Measurements from ENCODE around the gene LPP.

Gene LPP

DNA sequence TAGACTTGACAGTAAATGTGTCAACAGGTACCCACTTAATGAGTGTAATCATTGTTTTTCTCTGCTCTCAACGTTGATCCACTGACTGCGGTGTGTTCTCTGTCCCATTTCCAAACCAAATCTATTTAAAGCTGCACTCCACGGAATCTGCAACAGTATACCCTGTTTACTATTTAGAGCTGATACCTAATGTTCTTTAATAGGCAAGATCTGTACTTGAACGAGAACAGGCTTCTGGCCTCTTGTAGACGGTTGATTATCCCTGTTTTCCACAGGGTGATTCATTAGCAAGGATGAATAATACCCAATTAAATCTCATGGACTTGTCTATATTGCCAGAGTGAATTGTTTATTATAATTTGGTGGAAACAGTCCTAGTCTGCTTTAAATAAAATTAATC, 189.9 kb downstream of the LPP start:
- DNase-seq, result no peak

- no peak for DNase-seq
Observed at GRCh38 chr3:188345223-188345622, 191.3 kb downstream of the LPP start.

DNA sequence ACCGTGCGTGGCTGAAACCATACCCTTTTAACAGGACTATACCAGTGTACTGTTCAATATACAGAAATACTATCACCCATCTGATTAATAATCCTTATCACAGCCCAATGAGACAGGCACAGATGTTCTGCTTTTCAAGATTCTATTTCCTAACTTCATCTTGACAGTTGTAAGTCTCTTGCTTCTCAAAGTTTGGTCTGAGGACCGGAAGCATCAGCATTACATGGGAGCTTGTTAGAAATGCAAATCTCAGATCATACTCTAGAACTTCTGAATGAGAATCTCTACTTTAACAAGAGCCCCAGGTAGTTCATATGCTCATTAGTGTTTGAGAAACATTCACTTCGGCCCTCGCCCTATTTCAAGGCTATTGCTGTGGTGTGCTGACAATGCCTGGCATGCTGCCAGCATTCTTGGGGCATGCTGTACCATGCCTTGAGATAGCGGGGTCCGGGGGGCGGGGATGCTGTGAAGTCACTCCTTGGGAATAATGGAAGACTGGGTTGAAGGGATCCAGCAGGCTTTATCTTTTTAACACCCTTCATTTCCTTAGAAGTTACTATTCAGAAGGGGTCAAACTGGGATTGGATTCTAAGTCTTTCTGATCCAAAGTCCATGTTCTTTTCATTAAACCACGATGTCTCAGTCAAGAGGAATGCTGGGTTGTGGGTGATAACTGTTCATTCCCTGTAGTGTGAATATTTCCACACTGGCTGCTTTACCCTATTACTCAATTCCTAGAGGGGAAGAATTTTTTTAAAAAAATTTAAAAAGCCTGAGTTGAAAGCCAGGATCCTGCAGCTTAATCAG, 194.7 kb downstream of the LPP start:
- DNase-seq, result peak; percentile 6

GRCh38 chr3:188349351-188349901, 195.5 kb downstream of the LPP start:
- no peak for DNase-seq

GRCh38 chr3:188349933-188350332, 196.0 kb downstream of the LPP start:
- DNase-seq, result no peak

DNA sequence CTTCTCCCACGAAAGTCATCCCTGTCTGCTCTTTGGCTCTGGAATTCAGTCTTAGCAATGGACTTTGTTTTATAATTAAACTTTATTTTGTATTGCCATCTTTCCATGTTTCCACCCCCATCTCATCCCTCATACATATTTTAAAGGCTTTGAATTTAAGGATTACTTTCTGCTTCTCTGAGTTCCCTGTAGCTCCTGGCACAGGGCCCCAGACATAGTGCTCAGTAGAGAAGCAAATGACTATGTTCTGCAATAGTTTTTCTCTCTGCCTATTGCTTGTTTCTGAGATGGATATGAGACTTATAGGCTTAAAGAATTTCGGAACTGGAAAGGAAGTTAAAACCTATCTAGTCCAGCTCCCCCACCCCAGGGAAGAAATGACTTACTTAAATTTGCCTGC, 197.0 kb downstream of the LPP start:
- DNase-seq, result no peak

DNA sequence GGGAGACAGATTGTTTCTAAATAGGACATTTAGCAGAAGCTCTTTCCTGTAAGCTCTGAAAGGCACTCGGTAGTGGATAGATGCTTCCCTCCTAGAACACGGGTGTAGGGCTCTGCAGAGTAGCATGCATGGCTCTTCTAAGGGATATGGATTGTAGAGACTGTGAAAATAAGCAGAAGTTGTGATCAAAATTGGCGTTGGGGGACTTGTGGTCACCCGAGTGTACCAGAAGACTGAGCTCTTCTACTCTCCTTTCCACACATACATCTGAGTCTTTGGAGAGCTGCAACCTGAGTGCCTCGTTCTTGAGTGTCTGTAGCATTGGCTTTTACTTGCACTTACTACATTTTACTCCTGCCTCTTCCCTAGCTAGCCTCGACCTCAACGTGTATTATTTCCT, 197.7 kb downstream of the LPP start:
- no peak for DNase-seq

DNA sequence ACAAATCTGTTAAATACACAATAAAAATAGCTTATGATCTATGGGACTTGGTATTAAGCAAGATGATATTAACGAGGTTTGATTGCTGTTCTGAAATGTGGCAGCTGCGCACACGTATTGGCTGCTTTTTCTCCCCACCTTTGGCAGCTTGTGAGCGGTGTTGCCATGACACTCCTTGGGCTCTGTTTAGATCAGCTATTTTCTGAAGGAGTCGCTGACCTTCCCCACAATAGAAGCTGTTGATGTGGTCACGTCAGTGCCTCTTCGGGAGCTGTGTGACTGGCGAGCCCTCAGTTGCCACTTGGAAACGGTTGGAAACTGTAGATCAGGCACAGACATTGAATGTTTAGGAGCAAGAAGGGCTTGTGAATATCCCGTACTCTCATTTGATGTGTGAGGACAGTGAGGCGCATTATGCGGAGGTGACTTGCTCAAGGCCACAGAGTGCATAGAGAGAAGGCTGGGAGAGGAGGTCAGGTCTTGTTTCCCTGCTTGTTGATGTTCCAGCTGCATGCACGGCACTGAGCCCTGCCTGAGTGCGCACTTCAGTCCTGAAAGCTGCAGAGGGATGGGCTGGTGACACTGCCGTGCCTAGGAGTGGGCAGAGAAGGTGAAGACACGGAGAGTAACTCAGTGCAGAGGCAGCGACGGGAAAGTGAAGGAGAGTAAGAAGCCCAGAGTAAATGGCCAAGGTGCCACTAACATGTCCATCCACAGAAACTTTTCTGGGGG, 198.4 kb downstream of the LPP start:
- DNase-seq, result no peak

DNA sequence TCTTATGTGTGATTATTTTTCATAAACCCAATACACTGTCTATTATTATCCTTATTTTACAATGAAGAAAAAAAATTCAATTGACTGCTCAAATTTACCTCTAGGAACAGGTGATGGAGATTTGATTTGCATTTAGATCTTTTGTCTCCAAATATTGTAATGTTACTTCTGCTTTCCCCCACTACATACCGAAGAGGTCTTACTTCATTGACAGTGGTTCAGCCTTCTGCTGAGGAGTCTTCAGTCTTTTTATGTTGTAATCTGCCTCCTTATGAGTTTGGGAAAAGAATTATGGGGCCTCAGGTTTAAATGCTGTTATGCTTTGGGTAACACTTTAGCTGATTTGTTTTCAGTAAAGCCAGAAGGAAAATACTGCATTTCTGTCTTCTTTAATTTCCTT, 199.5 kb downstream of the LPP start:
- no peak for DNase-seq

DNA sequence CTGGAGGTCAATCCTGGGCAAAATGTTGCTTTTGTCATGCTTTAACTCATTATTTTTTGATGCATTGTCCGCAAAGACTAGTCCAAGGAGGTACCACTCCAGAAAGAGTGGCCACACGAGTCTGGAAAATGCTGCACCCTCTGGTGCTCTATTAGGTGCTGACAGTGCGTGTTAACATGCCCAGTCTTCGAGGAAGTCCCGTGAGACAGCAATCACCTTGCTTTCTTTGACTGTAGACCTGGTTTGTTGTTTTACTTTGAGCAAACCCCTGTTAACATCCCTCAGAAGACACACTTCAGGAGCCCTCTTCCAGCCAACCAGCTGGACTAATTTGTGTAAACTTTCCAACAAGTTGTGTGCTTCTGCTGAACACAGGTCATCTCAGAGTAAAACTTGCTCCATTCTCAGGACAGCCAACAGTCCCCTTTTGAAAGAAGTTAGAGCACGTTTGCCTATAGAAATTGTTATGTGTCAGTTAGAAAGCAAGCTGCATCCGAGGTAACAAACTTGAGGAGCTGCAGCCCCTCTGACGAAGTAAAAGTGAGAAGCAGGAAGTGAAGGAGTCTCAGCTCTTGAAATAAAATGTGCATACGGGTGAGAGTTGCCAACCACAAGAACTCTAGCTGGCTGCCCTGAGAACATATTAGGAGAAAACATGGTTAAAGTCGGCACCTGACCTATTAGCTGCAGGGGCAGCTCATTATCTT, 205.0 kb downstream of the LPP start:
- peak; percentile 26 for DNase-seq

GRCh38 chr3:188360364-188360881, 206.5 kb downstream of the LPP start:
- DNase-seq, result no peak

DNA sequence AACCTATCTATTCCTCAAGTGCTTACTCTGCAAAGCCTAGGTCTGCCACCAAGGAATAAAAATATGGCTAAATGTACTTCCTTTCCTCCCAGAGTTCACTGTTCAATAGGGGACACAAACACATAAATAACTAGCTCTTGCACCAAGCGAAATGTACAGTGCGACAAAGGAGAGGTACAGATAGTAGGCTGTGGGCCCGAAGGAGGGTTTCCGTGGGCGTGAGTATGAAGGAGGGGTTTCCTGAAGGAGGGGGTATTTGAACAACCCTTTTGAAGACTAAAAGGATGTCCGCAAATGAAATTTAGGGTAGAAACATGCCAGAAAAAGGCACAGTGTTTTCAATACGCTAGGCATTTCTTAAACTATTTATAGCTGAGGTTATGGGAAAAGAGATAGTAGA, 207.9 kb downstream of the LPP start:
- DNase-seq, result no peak

GRCh38 chr3:188362405-188362831, 208.5 kb downstream of the LPP start:
- no peak for DNase-seq

DNA sequence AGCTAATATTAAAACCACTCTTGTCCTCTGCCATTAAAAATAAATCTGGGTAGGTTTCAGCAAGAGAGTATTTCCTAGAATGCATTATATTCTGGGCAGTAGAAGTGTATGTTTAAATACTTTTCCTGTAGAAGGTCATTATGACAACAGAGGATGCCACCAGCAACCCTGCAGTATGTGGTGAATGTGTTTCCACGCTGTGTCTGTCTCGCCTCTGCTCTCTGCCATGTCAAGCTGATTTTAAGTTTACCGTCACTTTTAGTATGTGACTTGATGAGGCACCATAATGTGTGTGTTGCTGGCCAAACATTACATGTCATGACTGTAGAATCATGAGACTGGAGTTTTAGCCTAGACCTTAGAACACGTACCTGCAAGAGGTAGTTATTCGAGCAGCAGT, 211.2 kb downstream of the LPP start:
- no peak for DNase-seq

- DNase-seq, result no peak
Observed at GRCh38 chr3:188365988-188366698, 212.2 kb downstream of the LPP start.

DNA sequence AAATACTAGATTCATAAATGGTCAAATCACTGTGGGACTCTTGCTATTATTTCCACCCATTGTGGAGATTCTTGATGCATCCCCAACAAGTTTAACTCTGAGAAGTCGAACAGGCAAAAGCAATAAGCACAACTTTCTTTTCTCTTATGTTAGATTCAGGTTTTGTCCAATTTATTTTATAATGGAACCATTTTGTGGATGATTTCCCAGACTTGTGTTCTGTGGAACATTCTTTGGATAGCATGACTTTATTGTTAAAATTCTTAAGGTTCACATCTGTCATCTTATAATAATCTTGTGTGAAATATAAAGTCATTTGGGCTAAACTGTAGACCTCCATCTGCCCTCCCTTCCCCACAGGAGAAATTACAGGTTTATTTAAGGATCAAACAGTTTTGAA, 213.7 kb downstream of the LPP start:
- no peak for DNase-seq

DNA sequence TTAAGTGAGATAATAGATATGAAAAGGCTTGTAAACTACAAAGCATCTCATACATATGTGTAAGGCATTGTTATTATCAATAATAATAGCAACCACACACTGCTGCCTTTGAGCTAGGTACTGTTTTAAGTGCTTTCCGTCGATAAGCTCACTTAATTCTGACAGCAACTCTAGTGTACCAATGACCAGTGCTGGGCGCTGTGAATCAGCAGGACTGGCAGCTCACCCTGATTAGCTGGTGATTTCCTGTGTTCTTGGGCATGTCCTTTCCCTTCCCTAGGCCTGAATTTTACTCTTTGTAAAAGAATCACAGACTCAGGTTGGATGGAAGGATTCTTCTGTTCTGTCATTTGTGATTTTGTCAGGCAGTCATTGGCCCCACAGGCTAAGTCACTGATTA, 215.6 kb downstream of the LPP start:
- DNase-seq, result no peak

GRCh38 chr3:188370081-188370830, 216.3 kb downstream of the LPP start:
- DNase-seq, result no peak

GRCh38 chr3:188378786-188379185, 224.8 kb downstream of the LPP start:
- no peak for DNase-seq

GRCh38 chr3:188380252-188380651, 226.3 kb downstream of the LPP start:
- DNase-seq, result no peak

- no peak for DNase-seq
Observed at GRCh38 chr3:188380722-188381121, 226.8 kb downstream of the LPP start.

GRCh38 chr3:188383748-188384147, 229.8 kb downstream of the LPP start:
- no peak for DNase-seq

Measured in DMS79 treated with DMSO at 0.1 percent for 48 hours (cell line).